Coronary artery (tissue), 2 donors: ENCODE data around the gene ATXN1.

ENCODE experiments used
- DNase-seq: peaks from one replicate; pipeline ENCODE4 v3.0.0-alpha.2; 2017; ENCODE audit warnings: low spot score
- H3K27ac ChIP-seq, 2 donors: fragments of 200-600 bp; sonication (generic); one replicate each; pipeline ENCODE4 v1.5.1; 2016 to 2019
- H3K4me3 ChIP-seq: fragments of 200-600 bp; sonication (generic); 2 replicates; pipeline ENCODE4 v1.5.1; 2016; ENCODE audit warnings: mild to moderate bottlenecking, moderate library complexity
- TF ChIP-seq, protein P1 (sequence below): fragments of 200-600 bp; sonication (generic); IDR thresholded peaks from one replicate; pipeline ENCODE4 v1.5.1; 2019; ENCODE audit warnings: antibody characterized with exemption

Gene ATXN1

GRCh38 chr6:16720861-16721260 is 40.4 kb downstream of the ATXN1 start:
- TF ChIP-seq, protein P1, sequence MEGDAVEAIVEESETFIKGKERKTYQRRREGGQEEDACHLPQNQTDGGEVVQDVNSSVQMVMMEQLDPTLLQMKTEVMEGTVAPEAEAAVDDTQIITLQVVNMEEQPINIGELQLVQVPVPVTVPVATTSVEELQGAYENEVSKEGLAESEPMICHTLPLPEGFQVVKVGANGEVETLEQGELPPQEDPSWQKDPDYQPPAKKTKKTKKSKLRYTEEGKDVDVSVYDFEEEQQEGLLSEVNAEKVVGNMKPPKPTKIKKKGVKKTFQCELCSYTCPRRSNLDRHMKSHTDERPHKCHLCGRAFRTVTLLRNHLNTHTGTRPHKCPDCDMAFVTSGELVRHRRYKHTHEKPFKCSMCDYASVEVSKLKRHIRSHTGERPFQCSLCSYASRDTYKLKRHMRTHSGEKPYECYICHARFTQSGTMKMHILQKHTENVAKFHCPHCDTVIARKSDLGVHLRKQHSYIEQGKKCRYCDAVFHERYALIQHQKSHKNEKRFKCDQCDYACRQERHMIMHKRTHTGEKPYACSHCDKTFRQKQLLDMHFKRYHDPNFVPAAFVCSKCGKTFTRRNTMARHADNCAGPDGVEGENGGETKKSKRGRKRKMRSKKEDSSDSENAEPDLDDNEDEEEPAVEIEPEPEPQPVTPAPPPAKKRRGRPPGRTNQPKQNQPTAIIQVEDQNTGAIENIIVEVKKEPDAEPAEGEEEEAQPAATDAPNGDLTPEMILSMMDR: no peak
- DNase-seq: no peak
- no peak overlapping the region for H3K4me3 ChIP-seq
- no peak overlapping the region for H3K27ac ChIP-seq

DNA sequence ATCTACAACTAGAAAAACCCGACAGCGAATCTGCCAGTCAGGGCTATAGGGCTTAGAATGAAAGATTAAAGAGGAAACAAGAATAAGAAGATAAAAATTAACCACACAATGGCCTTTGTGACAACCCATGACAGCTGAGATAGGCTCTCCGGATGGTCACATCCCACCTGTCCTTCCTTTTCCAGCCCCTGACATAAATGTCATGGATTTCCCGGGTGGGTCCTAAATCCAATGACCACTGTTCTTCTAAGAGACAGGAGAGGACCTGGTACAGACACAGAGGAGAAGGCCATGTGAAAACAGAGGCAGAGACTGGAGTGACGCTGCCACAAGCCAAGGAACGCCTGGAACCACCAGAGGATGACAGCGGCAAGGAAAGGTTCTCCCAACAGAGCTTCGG is 41.8 kb downstream of the ATXN1 start:
- Histone ChIP-seq H3K4me3 (no peak overlapping the region), H3K27ac (no peak overlapping the region)
- TF ChIP-seq, protein P1: no peak
- no peak for DNase-seq

DNA sequence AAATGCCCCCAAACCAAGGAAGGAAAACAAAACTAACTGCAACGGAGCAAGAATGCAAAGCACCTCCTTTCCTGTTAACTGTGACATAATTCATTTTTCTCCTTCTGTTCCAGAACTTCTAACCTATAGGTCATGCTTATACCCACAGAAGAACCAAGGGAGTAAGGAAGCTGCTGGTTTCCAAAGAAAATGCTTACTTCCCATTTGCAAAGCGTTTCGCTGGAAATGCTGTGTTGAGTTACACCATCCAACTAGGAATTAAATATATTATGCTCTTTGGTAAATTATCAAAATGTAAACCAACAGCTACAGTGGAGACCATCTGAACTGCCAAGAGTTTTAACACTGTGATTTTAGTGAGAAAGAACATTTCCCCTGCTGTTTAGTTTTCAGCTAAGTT is 42.9 kb downstream of the ATXN1 start:
- TF ChIP-seq, protein P1: no peak
- Histone ChIP-seq H3K4me3 (peak overlapping the region; percentile 26), H3K27ac (peak overlapping the region in 1 of 2 donors; percentile 26)
- no peak for DNase-seq

GRCh38 chr6:16717275-16717942 is 43.9 kb downstream of the ATXN1 start:
- Histone ChIP-seq H3K27ac (peak overlapping the region in 1 of 2 donors; percentile 35), H3K4me3 (no peak overlapping the region)
- no peak for DNase-seq
- TF ChIP-seq, protein P1: no peak

GRCh38 chr6:16716321-16716858 is 44.9 kb downstream of the ATXN1 start:
- TF ChIP-seq, protein P1: no peak
- no peak overlapping the region for H3K27ac ChIP-seq
- no peak overlapping the region for H3K4me3 ChIP-seq
- no peak for DNase-seq

DNA sequence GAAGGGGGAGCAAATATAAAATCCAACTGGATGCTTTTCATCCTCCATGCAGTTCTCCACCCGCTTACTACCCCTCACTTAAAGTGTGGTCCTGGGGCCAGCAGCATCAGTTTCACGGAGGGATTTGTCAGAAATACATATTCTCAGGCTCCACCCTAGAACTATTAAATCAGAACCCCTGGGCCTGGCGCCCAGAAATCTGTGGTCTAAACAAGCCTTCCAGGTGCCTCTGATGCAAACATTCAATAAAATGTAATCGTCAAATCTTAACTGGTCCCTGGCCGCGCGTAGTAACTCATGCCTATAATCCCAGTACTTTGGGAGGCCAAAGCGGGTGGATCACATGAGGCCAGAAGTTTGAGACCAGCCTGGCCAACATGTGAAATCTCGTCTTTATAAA is 47.7 kb downstream of the ATXN1 start:
- no peak for DNase-seq
- Histone ChIP-seq H3K27ac (peak overlapping the region; percentile 54 to 68), H3K4me3 (peak overlapping the region; percentile 43)
- TF ChIP-seq, protein P1: no peak

DNA sequence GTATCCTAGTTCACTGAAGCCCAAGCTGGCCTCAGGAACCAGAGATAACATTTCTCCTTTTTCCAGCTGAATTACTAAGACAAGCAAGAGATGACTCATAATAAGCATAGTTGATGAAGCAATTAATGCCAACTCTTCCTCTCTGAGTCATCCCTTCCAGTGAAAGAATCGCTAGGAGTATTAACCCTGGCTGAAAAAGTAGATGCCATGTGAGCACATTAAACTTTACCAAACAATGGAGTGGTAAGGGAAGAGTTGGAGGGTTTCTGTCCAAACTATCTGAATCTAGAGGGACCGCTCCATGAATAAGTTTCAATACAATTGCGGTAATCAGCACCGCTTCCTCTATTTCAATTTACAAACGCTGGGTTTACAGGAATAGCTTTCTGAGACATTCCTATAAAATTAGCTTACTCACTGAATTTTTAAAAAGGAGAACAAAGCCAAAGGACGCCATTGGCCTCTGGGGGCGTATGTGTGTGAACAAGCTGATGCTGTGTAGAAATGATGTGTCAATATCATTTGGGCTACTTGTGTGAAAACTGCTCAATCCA is 48.3 kb downstream of the ATXN1 start:
- TF ChIP-seq, protein P1: no peak
- H3K27ac ChIP-seq: peak overlapping the region; percentile 54 to 68
- DNase-seq: no peak
- peak overlapping the region; percentile 43 for H3K4me3 ChIP-seq
